Superior temporal gyrus (tissue), 1 donor: ENCODE data around the gene CNTN1.
A peak's percentile ranks its signal among the peaks of the same experiment; 100 is the strongest.

Experiments used
- DNase-seq: peaks from one replicate; pipeline ENCODE4 v3.0.0-alpha.2; 2016; ENCODE audit errors: extremely low spot score

CNTN1 gene

DNA sequence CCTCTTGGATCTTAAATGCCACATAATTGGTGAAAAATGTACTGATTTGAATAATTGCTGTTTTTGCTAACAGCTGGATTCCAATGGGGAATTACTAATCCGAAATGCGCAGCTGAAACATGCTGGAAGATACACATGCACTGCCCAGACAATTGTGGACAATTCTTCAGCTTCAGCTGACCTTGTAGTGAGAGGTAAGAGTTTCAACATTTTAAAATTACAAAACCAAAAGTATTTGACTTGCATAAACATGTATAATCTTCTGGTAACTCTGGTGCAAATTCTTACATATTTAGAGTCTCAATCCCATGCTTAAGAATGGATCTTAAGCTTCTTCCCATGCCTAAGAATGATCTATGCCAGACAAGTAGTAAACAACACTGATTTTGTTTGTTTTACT lies 266.8 kb downstream of the CNTN1 start:
- no peak for DNase-seq

DNA sequence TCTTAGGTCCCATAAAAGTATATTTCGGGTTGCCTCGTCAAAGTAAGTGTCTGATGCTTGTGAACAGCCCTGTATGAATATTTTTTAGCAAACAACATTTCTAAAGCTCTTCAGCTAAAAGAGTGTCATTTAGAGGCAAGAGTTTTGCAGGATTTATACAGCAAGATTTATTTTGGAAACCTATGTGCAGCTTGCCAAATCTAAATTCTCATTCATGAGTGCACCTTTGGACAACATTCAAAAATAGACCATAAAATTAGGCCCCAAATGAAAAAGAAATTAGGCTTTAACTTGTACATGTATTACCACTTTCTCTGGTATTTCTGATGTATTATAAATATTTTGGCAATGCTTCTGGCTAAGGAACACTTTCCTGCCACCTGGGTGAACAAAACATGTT lies 271.5 kb downstream of the CNTN1 start:
- no peak for DNase-seq

DNA sequence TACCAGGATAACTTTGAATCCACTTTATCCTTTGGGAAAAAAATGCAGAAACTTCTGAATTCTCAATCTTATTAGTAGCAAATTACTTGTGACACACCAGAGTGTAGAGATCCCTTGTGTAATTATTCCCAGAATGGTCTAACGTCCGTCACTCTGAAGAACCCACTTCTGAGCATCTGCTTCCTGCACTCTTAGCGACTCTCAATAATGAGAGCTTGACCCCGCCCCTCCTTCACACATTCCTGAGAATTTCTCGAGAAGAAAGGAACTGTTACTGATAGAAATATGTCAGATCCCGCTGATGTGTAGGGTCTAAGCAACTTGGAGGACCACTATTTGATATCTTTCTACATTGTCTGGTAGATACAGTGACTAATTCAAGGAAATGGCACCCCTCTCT lies 277.6 kb downstream of the CNTN1 start:
- no peak for DNase-seq

DNA sequence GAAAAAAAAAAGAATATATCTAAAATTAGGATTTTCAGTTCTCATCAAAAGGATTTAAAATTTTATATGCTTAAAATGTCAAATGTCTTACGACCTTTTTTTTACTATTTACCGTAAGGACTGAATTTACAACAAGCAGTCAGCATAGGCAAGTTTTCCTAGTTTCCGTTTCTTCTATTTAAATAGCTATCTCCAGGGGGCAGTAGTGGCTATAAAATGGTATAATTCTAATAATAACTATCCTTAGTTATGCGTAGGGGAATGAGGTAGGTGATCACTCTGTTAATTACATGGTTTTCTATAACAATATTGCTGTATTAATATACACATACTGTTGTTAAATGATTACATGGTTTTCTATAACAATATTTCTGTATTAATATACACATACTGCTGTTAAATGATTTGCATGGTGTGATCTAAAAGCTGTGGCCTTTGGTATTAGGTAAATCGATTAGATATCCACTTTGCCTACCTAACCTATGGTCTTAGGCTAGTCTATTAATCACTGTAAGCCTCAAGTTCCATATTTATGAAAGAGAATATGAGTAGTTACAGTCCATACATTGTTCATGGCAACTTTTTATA lies 278.2 kb downstream of the CNTN1 start:
- no peak for DNase-seq

DNA sequence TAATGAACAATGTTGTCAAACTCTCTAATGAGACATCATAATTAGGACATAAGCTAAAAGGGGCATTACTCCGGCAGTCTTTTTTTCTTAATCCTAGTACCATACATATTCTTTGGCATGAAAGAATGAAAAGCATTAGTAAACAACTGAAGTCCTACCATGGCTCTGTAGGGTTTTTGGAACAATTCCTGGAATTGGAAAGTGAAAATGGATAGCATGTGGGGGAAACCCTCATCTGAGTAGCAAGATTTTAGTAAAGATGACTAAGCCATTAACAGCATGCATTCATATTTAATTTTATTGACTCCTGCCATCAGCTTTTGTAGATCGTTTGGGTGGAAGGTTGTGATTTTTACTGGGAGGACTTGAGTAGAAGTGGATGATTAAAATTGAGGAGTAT lies 279.7 kb downstream of the CNTN1 start:
- DNase-seq = no peak

DNA sequence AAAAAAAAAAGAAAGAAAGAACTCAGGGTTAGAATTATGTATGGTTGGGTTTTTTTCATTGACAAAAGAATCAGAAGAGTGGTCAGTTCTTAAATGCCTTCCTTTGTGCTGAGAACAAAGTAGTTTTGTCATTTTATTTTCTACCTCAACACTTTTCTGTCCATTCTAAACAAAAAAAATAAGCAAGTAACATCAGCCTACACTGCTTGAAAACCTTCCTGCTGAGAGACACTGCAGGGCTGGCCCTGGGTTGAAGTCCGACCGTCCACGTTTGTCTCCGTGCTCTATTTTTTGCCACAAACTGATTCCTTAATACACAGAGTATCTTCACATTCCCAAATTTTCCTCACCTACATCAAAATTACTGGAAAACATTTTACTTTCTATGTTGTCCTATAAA lies 284.3 kb downstream of the CNTN1 start:
- no peak for DNase-seq

DNA sequence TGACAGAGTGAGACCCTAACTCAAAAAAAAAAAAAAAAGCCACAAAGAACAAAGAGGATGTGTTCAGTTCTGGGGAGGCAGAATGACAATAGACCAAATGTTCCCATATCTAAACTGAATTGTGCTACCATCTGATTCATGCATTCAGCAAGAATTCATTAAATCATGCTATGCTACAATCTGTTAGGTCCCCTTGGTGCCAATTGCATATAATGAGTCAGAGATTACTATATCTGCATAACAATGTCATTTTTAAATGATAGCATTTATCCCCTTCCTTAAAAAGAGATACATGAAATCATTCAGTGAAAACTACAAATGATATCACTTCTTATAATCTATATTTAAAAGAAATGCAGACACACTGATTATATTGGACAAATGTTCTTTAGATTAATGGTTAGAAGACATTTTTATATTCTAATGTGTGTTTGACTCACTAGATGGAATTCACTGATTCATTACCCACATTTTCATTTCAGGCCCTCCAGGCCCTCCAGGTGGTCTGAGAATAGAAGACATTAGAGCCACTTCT lies 288.3 kb downstream of the CNTN1 start:
- DNase-seq = peak; percentile 60

DNA sequence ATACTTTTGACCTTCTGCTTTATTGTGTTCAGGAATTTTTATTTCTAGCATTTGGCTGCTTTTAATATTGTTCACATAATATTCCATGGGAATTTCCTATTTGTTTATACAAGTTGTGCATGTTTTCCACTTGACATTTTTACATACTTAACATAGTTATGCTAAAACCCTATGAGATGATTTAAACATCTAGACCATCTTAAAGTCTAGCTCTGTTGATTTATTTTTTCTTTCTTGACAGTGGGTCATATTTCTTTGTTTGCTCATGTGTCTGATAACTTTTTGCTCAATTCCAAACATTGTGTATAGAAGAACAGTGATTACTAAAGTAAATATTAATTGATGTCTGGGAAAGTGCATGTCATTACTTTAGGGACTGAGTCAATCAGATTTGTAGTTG lies 293.8 kb downstream of the CNTN1 start:
- no peak for DNase-seq

DNA sequence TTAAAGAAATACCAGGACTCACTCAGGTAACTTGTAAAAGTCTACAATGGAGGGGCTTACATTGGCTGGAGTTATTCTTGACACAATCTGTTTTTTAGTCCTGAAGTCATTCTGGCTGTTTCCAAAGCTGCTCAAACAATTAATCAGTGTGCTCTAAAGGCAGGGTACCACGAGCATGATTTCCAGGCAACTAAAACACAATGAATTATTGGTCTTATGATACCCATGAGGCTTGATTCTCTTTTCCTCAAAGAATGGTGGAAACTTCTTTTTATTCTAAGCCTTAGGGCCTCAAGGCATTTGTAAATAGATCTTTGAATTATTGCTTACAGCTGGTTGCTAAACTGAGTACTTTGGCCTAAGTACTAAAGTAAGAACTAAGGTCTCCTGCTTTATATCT lies 296.1 kb downstream of the CNTN1 start:
- DNase-seq = no peak

DNA sequence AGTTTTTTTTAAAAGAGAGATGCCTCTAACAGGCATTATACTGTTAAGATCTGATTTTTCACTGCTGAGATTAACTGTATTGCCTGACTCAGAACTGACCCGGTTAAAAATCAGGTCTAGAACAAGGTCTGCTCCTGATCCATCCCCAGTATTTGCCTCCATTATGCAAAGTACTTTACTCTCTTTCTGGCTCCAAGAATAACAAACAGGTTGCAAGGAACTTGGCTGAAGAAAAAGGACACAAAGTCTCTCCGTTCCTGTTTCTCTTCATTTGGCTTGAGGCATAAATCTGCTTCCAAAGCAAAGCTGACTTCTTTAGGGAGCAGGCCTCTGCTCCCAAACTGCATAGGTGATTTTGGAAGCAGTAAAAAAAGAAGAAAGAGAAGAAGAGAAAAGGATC lies 296.6 kb downstream of the CNTN1 start:
- no peak for DNase-seq

DNA sequence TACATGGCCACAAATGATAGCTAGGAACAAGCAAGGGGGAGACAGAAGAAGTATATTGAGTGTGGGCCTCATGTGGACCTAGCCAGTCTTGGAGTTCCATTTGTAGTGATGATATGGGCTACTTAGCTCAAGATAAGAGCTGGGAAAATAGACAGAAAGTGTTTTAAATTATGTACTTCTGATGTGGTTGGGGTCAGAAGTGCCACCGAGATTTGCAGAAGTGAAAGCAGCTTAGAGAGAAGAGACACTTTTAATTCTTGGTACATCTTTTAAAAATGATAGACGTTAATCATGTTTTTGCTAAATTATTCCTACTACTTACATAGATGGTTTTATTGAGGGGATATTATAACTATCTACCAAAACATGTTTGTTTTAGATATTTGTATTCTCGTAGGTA lies 297.5 kb downstream of the CNTN1 start:
- DNase-seq = no peak

DNA sequence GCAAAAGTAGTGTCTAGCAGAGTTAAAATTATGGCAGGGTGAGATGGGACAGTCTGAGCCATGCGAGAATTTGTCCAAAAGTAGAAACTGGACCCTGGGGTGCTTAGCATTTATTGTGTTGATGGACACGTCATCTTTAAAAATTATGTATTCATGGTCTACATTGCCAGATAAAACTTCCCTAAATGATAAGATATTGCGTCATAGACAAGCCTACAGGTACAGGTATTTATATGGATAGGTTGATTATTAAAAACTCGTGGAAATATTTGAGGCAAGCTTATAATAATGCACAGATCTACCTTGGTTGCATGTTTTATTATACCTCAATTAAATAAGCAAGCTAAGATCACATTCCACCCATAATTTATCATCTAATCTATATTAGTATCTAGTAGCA lies 299.9 kb downstream of the CNTN1 start:
- no peak for DNase-seq

DNA sequence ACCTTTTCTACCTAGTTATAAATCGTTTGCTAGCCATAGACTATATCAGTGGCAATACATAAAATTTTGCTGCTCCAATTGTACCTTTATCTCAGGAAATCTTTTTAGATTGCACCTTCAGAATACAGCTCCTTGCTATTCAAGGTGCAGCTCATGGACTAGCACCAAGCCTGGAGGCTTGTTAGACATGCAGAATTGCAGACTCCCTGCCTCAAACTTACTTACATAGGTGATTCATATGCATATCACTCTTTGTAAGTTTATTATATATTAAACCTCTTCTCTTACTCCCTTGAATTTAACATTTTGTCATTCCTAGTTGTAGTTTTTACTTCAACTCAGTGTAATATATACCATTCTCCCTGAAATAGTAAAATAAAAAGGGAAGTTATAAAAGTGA lies 300.4 kb downstream of the CNTN1 start:
- no peak for DNase-seq

DNA sequence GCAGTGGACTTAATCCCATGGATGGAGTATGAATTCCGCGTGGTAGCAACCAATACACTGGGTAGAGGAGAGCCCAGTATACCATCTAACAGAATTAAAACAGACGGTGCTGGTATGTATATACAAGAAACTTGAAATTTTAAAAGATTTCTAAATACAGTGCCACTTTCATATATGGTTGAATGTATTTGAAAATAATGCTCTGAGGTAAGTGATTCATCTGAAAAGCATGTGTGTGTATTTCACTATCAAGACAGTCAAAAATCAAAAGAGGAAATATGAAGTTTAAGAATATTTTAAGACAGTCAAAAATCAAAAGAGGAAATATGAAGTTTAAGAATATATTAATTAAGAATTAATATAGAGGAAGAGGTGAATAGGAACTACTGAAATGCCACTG lies 300.9 kb downstream of the CNTN1 start:
- no peak for DNase-seq

DNA sequence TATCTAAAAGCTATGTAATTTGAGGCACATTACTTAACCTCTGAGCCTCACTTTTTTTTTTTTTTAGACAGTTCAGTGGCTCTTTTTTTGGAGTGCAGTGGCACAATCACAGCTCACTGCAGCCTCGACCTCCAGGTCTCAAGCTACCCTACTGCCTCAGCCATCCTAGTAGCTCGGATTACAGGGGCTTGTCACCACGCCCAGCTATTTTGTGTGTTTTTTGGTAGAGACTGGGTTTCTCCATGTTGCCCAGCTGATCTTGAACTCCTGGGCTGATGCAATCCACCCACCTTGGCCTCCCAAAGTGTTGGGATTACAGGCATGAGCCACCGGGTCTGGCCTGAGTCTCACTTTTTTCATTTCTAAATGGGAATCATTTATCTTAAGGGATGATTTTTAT lies 303.9 kb downstream of the CNTN1 start:
- no peak for DNase-seq

DNA sequence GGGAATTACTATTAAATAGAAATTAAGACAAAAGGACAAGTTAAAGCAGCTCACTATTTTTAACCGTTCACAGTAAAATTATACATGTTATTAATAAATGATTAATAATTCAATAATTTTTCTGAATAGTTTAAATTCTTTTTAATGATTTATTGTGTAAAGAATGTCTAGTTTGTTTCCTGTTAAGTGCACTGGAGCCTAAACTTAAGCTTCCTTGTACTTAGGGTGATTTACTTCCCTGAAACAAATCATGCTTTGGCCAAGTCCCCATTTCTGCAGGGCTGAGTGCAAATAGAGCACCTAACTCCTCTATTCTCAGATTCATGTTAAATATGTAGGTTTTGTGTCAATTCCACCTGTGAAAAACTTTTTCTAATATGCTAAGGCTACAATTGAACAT lies 307.0 kb downstream of the CNTN1 start:
- DNase-seq = no peak

DNA sequence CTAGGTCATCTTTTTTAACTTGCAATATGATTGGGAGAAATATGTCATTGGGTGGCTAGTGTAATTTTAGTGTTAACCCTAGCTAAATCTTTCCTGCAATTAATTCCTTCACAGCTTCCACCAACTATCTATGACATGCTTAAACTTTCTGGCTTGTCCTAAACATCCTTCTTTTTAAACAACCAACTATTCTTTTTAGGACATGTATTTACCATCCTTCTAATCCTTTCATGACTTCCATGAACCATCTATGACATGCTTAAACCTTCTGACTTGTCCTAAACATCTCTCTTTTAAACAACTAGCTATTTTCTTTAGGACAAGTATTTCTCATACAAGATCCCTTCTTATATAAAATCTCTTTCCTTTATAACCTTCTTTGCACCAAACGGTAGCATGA lies 316.2 kb downstream of the CNTN1 start:
- DNase-seq = no peak

DNA sequence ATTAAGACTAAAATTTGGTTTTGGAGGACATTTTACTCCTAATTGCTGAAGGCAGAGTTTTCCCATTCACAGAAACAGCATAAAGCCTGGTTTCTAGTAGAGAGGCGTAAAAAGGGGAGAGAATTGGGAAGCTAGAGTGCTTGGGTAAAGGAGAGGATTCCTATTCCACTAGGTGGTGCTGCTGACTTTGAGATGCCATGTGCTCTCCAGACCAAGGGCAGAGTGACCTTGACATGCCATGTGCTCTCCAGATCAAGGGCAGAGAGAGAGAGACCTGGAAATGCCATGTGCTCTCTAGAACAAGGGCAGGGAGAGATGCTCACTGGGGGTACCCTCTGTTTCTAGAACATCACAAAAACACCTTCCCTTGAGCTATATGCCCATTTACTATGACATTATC lies 319.7 kb downstream of the CNTN1 start:
- no peak for DNase-seq

DNA sequence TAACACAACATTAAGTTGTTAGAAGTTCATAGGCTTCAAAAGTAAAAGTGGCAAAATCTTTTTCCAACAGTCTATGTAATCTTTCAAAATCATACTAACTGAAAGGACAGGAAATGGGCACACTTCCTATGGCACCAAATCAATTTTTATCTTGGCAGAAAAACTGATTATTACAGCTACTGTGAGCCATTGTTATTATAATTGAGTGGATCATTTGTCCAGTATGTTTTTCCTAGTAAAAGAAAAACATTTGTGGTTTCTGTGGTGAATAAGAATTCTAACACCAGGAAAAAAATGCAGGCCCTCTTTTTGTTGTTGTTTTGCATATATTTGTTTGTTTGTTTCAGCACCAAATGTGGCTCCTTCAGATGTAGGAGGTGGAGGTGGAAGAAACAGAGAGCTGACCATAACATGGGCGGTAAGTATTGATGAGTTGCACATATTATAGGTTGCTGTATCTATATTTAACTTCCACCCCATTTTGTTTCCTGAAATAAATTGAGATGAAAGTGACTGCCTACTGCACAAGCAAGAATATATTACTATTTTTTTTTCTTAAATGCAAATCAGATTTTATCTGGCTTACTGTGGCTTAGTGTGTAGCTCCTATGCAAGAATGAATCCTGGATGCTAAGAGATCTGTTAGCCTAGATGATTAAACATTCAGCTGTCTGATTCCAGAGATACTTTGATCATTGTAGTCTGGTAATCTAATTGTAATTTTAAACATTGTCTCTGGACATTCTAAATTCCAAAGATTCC lies 321.8 kb downstream of the CNTN1 start:
- DNase-seq = no peak

DNA sequence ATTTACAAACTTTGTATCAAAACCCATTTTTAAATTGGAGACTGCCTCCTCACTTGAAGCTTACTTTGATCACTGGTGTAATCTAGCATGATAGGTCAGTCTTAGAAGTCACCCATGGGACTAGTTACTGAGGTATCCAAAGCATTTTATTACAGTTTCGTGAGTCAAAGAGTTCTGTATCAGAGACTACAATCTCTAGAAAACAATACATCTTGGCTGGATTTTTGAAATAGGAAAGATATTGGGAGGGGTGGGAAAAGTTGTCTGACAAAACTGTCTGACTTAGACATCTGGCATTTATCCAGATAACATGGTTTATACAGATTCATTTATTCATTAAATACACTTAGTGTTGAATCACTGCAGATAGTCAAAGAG lies 322.4 kb downstream of the CNTN1 start:
- no peak for DNase-seq

DNA sequence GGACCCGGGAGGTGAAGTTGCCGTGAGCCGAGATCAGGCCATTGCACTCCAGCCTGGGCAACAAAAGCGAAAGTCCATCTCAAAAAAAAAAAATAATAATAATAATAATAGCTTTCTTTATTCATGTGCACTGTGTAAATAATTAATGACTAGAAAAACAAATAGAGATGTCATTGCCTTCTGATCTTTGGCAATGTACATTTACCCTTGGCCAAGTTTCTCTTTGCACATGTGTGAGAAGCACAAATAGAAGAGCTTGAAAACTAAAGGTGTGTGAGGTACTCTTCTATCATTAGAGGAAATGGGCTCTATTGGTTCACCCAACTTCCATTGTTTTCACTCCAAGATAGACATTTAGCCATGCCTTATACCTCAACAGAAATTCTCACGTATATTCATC lies 325.8 kb downstream of the CNTN1 start:
- no peak for DNase-seq

DNA sequence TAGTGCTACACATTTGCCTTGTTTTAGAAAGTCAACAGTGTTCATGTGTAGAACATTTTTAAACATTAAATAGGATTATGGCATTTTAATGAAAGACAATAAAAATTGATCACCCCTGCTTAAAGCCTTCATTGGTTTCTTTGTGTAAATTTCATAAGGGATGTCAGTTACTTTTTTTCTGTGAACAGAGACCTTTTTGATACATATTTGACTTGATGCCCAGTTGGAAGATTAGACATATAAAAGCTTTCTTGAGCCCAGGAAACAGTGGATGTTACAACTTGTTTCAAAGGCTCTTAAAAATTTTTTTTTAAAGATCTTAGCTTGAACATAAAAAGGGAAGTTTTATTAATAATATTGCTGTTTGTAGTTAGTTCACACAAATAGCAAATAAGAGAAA lies 327.2 kb downstream of the CNTN1 start:
- no peak for DNase-seq

DNA sequence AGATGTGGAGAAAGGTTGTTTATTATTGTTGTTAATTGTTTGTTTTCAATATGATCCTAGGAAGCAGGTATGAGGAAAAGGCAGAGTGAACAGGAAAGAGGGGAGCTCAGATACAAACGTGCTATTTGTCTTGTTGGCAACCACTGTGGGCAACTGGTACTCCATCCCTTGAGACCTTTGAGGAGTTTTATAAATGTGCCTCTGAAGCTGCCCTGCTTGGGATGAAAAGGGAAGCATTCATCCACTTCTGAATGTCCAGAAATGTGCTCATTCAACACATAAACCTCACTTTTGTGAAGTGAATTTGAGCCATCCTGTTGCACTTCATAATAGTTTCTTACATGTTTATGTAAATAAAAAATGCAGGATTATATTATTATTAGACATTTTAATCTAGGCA lies 331.6 kb downstream of the CNTN1 start:
- no peak for DNase-seq

DNA sequence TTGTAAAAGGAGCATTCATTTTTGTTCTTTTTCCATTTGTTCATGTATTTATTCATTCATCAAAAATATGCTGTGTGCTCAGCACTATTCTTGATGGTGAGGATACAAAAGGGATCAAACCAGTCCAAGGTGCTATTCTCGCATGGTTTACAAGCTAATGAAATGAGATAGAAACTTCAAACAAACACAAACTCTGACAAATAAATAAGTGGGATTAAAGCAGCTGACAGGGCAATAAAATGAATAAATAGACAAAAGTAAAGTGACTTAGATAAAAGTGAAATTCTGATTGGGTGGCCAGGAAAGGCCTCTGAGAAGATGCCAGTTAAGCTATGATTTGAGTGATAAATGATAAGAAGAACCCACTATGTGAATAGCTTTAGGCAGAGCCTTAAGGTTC lies 333.9 kb downstream of the CNTN1 start:
- DNase-seq = no peak
